HepG2 (cell line): ENCODE data around the gene FAAH2. TPM values are rescaled to one million over a fixed set of nuclear protein-coding genes. Genes with fewer than 3 reads are reported as not detected.

Experiments
- ARID5B ChIP-seq: IDR thresholded peaks from 2 replicates; pipeline ENCODE4 v1.4.0; 2020; ENCODE audit warnings: mild to moderate bottlenecking, missing genetic modification reagents
- ATF4 ChIP-seq, 2 experiments: fragments of 450-650 bp in 1 of 2; sonication (generic) in 1 of 2; formaldehyde crosslinking; IDR thresholded peaks; 2 replicates each; pipeline versions ENCODE4 v1.5.0 to v1.8.0; 2020 to 2022; ENCODE audit warnings: mild to moderate bottlenecking in 1 of 2, missing genetic modification reagents in 1 of 2
- EP300 ChIP-seq, 3 experiments: sonication (generic) in 1 of 3; formaldehyde crosslinking in 1 of 3; IDR thresholded peaks; 2 replicates each; pipeline versions ENCODE4 v1.5.1 to v1.6.1; 2011 to 2020; ENCODE audit warnings: low read depth in 2 of 3, low read length in 2 of 3, borderline replicate concordance in 1 of 3, improper control_type of control experiment in 1 of 3, mild to moderate bottlenecking in 1 of 3, missing genetic modification reagents in 1 of 3, moderate library complexity in 1 of 3
- HMGXB4 ChIP-seq, 2 experiments: sonication (generic) in 1 of 2; formaldehyde crosslinking in 1 of 2; IDR thresholded peaks; 2 replicates each; pipeline versions ENCODE4 v1.4.0 to v1.6.1; 2018 to 2020; ENCODE audit warnings: missing genetic modification reagents in 2 of 2, borderline replicate concordance in 1 of 2, low read depth in 1 of 2, mild to moderate bottlenecking in 1 of 2, missing biosample characterization in 1 of 2
- MYPOP ChIP-seq: sonication (generic); formaldehyde crosslinking; IDR thresholded peaks from 2 replicates; pipeline ENCODE4 v1.8.1; 2023; ENCODE audit warnings: mild to moderate bottlenecking, moderate library complexity, missing genetic modification reagents
- POGK ChIP-seq: sonication (generic); formaldehyde crosslinking; conservative IDR thresholded peaks from 2 replicates; pipeline ENCODE4 v1.8.0; 2022; ENCODE audit warnings: mild to moderate bottlenecking, moderate library complexity, missing genetic modification reagents
- SAP130 ChIP-seq: IDR thresholded peaks from 2 replicates; pipeline ENCODE4 v1.6.1; 2016; ENCODE audit warnings: low read depth
- TEAD2 ChIP-seq: sonication (generic); formaldehyde crosslinking; IDR thresholded peaks from 2 replicates; pipeline ENCODE4 v1.9.0; 2021; ENCODE audit warnings: missing genetic modification reagents
- TEAD3 ChIP-seq: optimal IDR thresholded peaks from 2 replicates; pipeline ENCODE3; 2016; ENCODE audit warnings: borderline replicate concordance
- YEATS2 ChIP-seq: sonication (generic); formaldehyde crosslinking; IDR thresholded peaks from 2 replicates; pipeline ENCODE4 v1.4.0; 2020; ENCODE audit warnings: missing genetic modification reagents, borderline replicate concordance
- ZFP91 ChIP-seq: sonication (generic); formaldehyde crosslinking; IDR thresholded peaks from 2 replicates; pipeline ENCODE4 v1.9.0; 2022; ENCODE audit warnings: missing genetic modification reagents, mild to moderate bottlenecking, borderline replicate concordance
- ZFY ChIP-seq: sonication (generic); formaldehyde crosslinking; IDR thresholded peaks from 2 replicates; pipeline ENCODE4 v1.4.0; 2020; ENCODE audit warnings: missing genetic modification reagents
- ZNF143 ChIP-seq: sonication (generic); formaldehyde crosslinking; IDR thresholded peaks from 2 replicates; pipeline ENCODE4 v1.4.0; 2020; ENCODE audit warnings: missing genetic modification reagents
- ZNF264 ChIP-seq: sonication (generic); formaldehyde crosslinking; IDR thresholded peaks from 2 replicates; pipeline ENCODE4 v1.4.0; 2020; ENCODE audit warnings: missing genetic modification reagents
- ZNF501 ChIP-seq: sonication (generic); formaldehyde crosslinking; IDR thresholded peaks from 2 replicates; pipeline ENCODE4 v1.5.1; 2020; ENCODE audit warnings: mild to moderate bottlenecking, moderate library complexity, missing genetic modification reagents
- polyA plus RNA-seq, 8 experiments: library from polyadenylated mRNA; depleted of rRNA in 3 of 8; stranded (reverse) in 7 of 8; unstranded in 1 of 8; fragments of >200 nt; fragmentation: Illumina TruSeq in 4 of 8; extraction: Trizol in 4 of 8; gene quantifications; 2 replicates each; pipeline versions ENCODE4 v1.2.1 to v1.2.3, GENCODE V29; 2011 to 2016; ENCODE audit warnings: low read depth in 4 of 8, missing spikeins in 1 of 8, mixed read lengths in 1 of 8; ENCODE audit not compliant: insufficient read depth in 1 of 8
- total RNA-seq, 5 experiments: library from RNA; depleted of rRNA; stranded (reverse); fragments of >200 nt; fragmentation: Illumina TruSeq; extraction: Trizol; gene quantifications; 2 replicates each; pipeline ENCODE4 v1.2.3, GENCODE V29; 2016; ENCODE audit warnings: low read depth in 1 of 5

FAAH2 gene
- total and polyA plus RNA-seq, 2 of the 13 experiments (the other 11 are each of a cell fraction or from before 2014, with no cell fraction given): 1.6 to 3.3 TPM

GRCh38 chrX:57286507-57287251, at the start of gene FAAH2 (continued):
- TF ChIP-seq YEATS2 (CRISPR knock-in tag): peak; percentile 22; the same call in 1 of the 2 replicates
- TF ChIP-seq ZNF501: peak; percentile 49; the same call in 1 of the 2 replicates
- peak; percentile 78 for TF ChIP-seq ZNF143
- peak; percentile 38 for TF ChIP-seq ARID5B (CRISPR knock-in tag)
- TF ChIP-seq TEAD2: no peak
- TF ChIP-seq POGK (CRISPR knock-in tag): 0 out of 2 replicates have a peak, but pooled peaks have one; percentile 26
- TF ChIP-seq MYPOP (CRISPR knock-in tag): 0 out of 2 replicates have a peak, but pooled peaks have one; percentile 24
- TF ChIP-seq TEAD3 (CRISPR knock-in tag): peak; percentile 39
- peak in 1 of 2 experiments; percentile 26; a peak in 1 of 4 replicates for TF ChIP-seq EP300 (IDR thresholded peaks at IDR 0.05; ENCODE audit: low read depth in 2 of 2, low read length in 2 of 2)
- no peak for TF ChIP-seq EP300 (CRISPR knock-in tag; IDR thresholded peaks at IDR 0.05; ENCODE audit: borderline replicate concordance)
- TF ChIP-seq SAP130 (CRISPR knock-in tag): peak; percentile 46
- peak; percentile 49; the same call in 1 of the 2 replicates for TF ChIP-seq ZFY
- no peak for TF ChIP-seq ZNF264 (CRISPR knock-in tag)
- TF ChIP-seq ZFP91 (CRISPR knock-in tag): peak; percentile 18; the same call in 1 of the 2 replicates
- 0 out of 4 replicates have a peak, but pooled peaks of 1 of the 2 experiments have one; percentile 39 for TF ChIP-seq ATF4 (CRISPR knock-in tag; IDR thresholded peaks at IDR 0.05)
- TF ChIP-seq HMGXB4 (CRISPR knock-in tag; IDR thresholded peaks at IDR 0.05; ENCODE audit: borderline replicate concordance in 1 of 2, low read depth in 1 of 2): peak in 1 of 2 experiments; percentile 48; a peak in 2 of 4 replicates
